Lower lobe of right lung (tissue), 2 donors: ENCODE data around the gene PDHB. TPM values are rescaled to one million over a fixed set of nuclear protein-coding genes. Genes with fewer than 3 reads are reported as not detected.

Experiments
- ATAC-seq, 2 donors: fragments of 200-7000 bp; cut with Tn5 transposase; one replicate each; pipeline ENCODE4 v1.9.1; 2020 to 2022; ENCODE audit warnings: mild to moderate bottlenecking in 2 of 2, moderate library complexity in 2 of 2
- DNase-seq: peaks from one replicate; pipeline ENCODE4 v3.0.0-alpha.2; 2020
- H3K27ac ChIP-seq: fragments of 200-600 bp; one replicate; pipeline ENCODE4 v1.8.0; 2022
- H3K27me3 ChIP-seq: fragments of 200-600 bp; one replicate; pipeline ENCODE4 v1.8.0; 2022; ENCODE audit warnings: low read depth
- H3K36me3 ChIP-seq: fragments of 200-600 bp; one replicate; pipeline ENCODE4 v1.8.0; 2022; ENCODE audit warnings: mild to moderate bottlenecking
- H3K4me1 ChIP-seq: fragments of 200-600 bp; one replicate; pipeline ENCODE4 v1.8.0; 2022
- H3K4me3 ChIP-seq: fragments of 200-600 bp; one replicate; pipeline ENCODE4 v1.8.0; 2022; ENCODE audit warnings: mild to moderate bottlenecking
- H3K9me3 ChIP-seq: fragments of 200-600 bp; one replicate; pipeline ENCODE4 v1.8.0; 2022
- intact Hi-C: fragments of 100-400 bp; cut with DNase I; formaldehyde crosslinking; loops from one replicate; pipeline ENCODE4 v1.11.0; 2022
- total RNA-seq: library from RNA; stranded (reverse); fragmentation: NEBNext Ultra II Directional; extraction: Animal tissue kit (Norgen Biotek cat#: 25700); gene quantifications from one replicate; pipeline ENCODE4 v1.2.1, GENCODE V29; 2021
- TF ChIP-seq, protein P1 (sequence below): fragments of 200-600 bp; IDR thresholded peaks from one replicate; pipeline ENCODE4 v1.8.0; 2022; ENCODE audit warnings: antibody characterized with exemption, mild to moderate bottlenecking
- donor health status: DM: no; HTN: yes; CAD: no; lungs with severe emphysema.

Gene PDHB
- total RNA-seq, 1 donor from 2014 or later = 47.7 TPM

DNA sequence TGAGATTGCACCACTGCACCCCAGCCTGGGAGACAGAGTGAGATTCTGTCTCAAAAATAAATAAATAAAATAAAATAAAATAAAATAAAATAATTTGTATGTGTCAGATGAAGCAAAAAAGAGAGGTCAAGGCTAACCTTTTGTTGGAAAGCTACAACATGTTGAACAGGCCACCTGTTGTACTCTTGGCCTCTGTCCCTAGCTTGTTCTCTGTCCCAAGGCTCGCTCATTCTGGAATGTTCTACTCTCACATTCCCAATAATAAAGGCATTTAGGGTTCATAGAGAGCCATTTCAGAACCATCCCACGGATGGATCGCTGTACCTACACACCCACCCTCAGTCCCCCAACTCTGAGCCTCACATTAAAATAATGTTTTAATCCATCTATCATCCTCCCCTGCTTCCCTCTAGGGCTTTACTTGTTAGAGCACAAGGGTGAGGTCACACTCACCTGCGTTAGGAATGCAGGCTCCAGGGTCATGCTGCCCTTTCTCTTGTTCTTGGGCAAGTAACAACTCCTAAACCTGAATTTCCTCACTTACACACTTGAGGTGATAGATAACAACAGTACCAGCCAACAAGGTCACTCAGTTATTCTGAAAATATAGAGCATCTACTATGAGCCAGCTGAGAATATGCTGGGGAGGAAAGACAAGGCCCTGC, 33.4 kb upstream of the PDHB start:
- intact Hi-C loops = no loop called here
- no peak overlapping the region for H3K4me3 ChIP-seq
- peaks cover 31% of the 10 kb centered on the region for H3K4me1 ChIP-seq
- no peaks in the 10 kb centered on the region for H3K9me3 ChIP-seq
- TF ChIP-seq, protein P1, sequence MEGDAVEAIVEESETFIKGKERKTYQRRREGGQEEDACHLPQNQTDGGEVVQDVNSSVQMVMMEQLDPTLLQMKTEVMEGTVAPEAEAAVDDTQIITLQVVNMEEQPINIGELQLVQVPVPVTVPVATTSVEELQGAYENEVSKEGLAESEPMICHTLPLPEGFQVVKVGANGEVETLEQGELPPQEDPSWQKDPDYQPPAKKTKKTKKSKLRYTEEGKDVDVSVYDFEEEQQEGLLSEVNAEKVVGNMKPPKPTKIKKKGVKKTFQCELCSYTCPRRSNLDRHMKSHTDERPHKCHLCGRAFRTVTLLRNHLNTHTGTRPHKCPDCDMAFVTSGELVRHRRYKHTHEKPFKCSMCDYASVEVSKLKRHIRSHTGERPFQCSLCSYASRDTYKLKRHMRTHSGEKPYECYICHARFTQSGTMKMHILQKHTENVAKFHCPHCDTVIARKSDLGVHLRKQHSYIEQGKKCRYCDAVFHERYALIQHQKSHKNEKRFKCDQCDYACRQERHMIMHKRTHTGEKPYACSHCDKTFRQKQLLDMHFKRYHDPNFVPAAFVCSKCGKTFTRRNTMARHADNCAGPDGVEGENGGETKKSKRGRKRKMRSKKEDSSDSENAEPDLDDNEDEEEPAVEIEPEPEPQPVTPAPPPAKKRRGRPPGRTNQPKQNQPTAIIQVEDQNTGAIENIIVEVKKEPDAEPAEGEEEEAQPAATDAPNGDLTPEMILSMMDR = no peak
- no peak overlapping the region for H3K27ac ChIP-seq
- H3K27me3 ChIP-seq = no peaks in the 10 kb centered on the region
- ATAC-seq = no peak
- no peak for DNase-seq
- no peaks in the 10 kb centered on the region for H3K36me3 ChIP-seq

DNA sequence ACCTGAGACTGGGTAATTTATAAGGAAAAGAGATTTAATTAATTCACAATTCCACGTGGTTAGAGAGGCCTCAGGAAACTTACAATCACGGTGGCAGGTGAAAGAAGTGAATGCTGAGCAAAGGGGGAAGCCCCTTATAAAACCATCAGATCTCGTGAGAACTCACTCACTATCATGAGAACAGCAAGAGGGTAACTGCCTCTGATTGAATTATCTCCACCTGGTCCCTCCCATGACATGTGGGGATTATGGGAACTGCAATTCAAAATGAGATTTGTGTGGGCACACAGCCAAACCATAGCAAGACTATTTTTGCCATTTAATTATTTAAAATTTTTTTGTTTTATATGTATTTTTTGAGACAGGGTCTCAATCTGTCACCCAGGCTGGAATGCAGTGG, 31.2 kb upstream of the PDHB start:
- Histone ChIP-seq H3K27ac (no peak overlapping the region), H3K27me3 (no peaks in the 10 kb centered on the region), H3K9me3 (no peaks in the 10 kb centered on the region), H3K4me3 (no peak overlapping the region), H3K36me3 (no peaks in the 10 kb centered on the region), H3K4me1 (peaks cover 14% of the 10 kb centered on the region)
- TF ChIP-seq, protein P1 = no peak
- DNase-seq = no peak
- ATAC-seq = no peak
- intact Hi-C loops = no loop called here

DNA sequence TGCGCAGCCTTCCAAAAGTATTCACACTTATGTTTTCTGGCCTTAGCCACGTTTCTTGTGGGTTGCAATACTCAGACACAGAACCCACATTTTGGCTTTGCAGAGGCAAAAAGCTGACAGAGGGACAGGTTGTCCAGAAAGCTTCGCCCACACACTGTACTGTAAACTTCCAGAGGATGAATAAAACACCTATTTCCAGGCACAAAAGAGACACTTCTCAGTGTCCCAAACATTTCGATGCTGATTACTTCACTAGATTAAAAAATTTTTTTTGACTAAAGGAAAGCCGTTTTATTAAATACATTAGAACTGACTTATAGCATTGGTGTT, 30.3 kb upstream of the PDHB start:
- DNase-seq (no peak), ATAC-seq (no peak)
- intact Hi-C loops = no loop called here
- H3K9me3 ChIP-seq = no peaks in the 10 kb centered on the region
- TF ChIP-seq, protein P1 = no peak
- H3K36me3 ChIP-seq = no peaks in the 10 kb centered on the region
- no peaks in the 10 kb centered on the region for H3K27me3 ChIP-seq
- no peak overlapping the region for H3K27ac ChIP-seq
- H3K4me1 ChIP-seq = peaks cover 14% of the 10 kb centered on the region
- peak overlapping the region; percentile 39 for H3K4me3 ChIP-seq

DNA sequence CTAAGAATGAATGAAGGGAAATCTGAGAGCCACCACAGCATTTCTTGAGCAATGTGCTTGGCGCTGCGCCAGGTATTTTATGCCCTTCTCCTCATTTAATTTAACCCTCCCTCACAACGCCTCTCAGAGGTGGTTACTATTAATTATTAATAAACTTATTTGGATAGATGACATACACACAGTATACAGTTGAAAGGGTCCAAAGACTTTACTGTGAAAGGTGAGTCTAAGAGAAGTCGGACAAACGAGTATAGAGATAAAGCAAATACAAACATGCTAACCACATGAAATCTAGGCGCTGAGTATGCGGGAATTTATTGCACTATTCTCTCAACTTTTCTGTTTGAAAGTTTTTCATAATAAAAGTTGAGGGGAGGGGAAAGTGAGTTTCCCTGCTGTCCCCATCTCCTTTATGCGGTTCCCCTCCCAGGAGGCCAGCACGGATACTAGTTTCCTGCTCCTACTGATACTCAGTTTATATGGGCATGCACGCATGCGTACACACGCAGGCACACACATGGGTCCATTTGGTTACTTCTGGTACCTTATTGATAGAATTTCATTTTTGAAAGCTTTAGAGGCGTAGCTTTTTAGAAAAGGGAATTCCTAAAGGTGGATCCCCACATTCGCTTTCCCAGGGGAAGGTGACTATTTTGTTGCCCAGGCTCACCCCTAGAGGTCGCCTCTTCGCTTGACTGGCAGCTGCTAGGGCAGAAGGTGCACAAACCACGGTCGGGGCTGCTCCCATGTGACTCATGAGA, 29.7 kb upstream of the PDHB start:
- DNase-seq (peak; percentile 82), ATAC-seq (peak; percentile 93 to 98)
- Histone ChIP-seq H3K4me1 (peaks cover 14% of the 10 kb centered on the region), H3K4me3 (peak overlapping the region; percentile 39), H3K9me3 (no peaks in the 10 kb centered on the region), H3K27me3 (no peaks in the 10 kb centered on the region), H3K36me3 (no peaks in the 10 kb centered on the region), H3K27ac (no peak overlapping the region)
- intact Hi-C loops = no loop called here
- TF ChIP-seq, protein P1 = peak; percentile 90

DNA sequence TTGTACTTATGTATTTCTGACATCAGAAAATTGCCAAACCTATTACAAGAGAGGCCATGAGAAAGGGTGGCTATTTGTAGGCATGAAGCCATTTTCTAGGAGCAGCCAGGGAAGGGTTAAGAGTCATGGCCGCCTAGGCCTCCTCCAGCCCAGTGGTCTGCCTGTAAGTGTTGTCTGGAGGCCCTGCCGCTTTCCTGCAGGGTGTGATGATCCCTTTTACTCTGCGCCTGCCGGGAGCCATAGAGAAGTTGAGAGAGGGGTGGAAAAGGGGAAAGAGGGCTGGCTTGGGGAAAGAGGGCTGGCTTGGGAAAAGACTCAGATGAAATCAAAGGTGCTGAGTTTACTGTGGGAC, 29.2 kb upstream of the PDHB start:
- peak in 1 of 2 donors; percentile 22 for ATAC-seq
- H3K27ac ChIP-seq = no peak overlapping the region
- H3K36me3 ChIP-seq = no peaks in the 10 kb centered on the region
- TF ChIP-seq, protein P1 = no peak
- intact Hi-C loops = no loop called here
- H3K27me3 ChIP-seq = no peaks in the 10 kb centered on the region
- no peaks in the 10 kb centered on the region for H3K9me3 ChIP-seq
- peak overlapping the region; percentile 39 for H3K4me3 ChIP-seq
- peaks cover 14% of the 10 kb centered on the region for H3K4me1 ChIP-seq
- DNase-seq = no peak
